Hepatocyte (in vitro differentiated cells): Measurements from ENCODE around the gene CNTNAP2.

Experiments used
- CTCF ChIP-seq: fragments of 200-600 bp; sonication (generic); IDR thresholded peaks from 2 replicates; pipeline ENCODE4 v1.5.1; 2016; ENCODE audit warnings: antibody characterized with exemption, mild to moderate bottlenecking; ENCODE audit not compliant: poor library complexity
- EZH2phosphoT487 ChIP-seq: fragments of 200-600 bp; sonication (generic); IDR thresholded peaks from one replicate; pipeline ENCODE4 v1.6.1; 2018; ENCODE audit warnings: antibody characterized with exemption, mild to moderate bottlenecking, low read depth, moderate library complexity; ENCODE audit not compliant: unreplicated experiment, severe bottlenecking

GRCh38 chr7:147878912-147879661 is 1762.5 kb downstream of the CNTNAP2 start:
- TF ChIP-seq EZH2phosphoT487 = no peak
- no peak for TF ChIP-seq CTCF
